NCI-H2227 (cell line): ENCODE measurements around the gene ZSCAN30.

Experiments used
- DNase-seq: peaks from one replicate; lab custom pipeline; 2025; ENCODE audit not compliant: unreplicated experiment; lab: John Stamatoyannopoulos, UW

Gene ZSCAN30

DNA sequence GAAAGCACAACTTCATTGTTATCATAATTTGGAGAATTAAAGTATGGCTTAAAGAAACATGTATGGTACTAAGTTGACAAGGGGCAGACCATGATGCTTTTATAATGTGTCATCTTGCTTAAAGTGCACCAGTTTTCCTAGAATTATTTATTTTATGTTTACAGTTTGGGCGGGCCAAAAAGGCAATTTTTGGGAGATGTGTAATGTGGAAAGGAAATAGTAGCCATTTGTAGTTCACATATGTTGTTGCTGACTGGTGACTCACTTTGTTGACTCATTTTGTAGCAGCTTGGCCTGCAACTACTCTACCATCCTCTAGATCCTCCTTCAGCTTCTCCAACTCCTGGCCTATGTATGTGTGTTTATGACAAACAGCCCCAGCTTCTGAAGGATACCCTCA, 7.7 kb downstream of the ZSCAN30 start:
- DNase-seq = no peak

DNA sequence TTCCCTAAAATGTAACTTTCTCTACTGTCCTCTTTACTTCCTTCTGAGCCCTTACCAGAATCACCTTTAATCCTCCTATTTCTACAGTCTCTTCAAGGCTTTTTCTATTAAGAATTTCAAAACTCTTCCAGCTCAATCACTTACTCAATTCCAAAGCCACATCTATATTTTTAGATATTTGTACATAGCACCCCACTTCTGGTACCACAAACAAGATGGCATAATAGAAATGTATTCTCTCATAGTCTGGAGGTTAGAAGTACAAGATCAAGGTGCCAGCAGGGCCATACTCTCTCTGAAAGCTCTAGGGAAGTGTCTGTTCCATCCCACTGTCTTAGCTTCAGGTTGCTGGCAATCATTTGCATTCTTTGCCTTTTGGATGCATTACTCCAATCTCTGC, 11.1 kb downstream of the ZSCAN30 start:
- DNase-seq = no peak

DNA sequence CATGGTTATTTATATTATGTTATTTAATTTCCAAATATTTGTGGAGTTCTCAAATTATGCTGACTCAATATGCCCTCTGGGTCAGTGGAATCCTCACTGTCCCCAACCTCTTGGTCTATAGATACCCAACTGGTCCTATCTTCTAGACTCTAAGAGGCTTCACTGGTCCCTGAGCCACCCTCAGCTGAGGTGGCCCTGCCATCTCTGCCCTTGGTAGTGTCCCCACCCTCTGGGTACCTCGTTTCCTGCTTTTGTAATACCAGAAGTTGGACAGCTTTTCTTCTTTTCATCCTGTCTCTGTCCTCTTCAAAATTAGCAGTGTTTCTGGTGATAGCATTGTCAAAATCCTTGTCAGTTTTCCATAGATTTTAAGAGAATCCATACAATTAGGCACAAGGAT, 11.9 kb downstream of the ZSCAN30 start:
- DNase-seq = no peak

DNA sequence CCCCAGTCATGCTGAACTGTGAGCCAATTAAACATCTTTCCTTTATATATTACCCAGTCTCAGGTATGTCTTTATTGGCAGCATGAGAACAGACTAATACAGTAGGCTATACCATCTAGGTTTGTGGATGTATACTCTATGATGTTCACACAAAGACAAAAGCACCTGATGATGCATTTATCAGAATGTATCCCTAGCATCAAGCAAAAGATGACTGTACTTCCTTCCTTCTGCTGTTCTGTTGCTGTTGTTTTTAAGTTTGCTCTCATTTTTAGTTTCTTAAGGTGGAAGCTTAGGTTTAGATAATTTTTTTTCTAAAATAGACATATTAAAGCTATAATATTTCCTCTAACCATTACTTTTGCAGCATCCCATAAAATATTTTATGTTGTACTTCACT, 12.4 kb downstream of the ZSCAN30 start:
- no peak for DNase-seq

DNA sequence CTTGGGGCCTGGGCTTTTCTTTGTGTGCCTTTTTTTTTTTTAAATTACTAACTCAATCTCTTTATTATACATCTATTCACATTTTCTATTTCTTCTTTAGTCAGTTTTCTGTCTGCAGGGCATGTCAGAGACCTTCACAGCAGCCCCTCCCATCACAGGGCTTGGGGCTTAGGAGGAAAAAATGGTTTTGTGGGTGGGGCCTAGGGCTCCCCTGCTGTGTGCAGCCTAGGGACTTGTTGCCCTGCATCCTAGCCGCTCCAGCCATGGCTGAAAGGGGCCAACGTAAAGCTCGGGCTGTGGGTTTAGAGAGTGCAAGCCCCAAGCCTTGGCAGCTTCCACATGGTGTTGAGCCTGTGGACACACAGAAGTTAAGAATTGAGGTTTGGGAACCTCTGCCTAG, 13.8 kb downstream of the ZSCAN30 start:
- no peak for DNase-seq

DNA sequence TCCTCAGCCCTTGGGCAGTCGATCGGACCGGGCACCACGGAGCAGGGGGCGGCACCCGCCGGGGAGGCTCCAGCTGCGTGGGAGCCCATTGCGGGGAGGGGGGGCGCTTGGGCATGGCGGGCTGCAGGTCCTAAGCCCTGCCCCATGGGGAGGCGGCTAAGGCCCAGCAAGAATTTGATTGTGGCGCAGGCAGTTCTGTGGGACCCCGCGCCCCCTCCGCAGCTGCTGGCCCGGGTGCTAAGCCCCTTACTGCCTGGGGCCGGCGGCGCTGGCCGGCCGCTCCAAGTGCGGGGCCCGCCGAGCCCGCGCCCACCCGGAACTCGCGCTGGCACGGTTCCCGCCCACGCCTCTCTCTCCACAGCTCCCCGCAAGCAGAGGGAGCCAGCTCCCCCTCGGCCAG, 18.4 kb downstream of the ZSCAN30 start:
- DNase-seq = no peak

DNA sequence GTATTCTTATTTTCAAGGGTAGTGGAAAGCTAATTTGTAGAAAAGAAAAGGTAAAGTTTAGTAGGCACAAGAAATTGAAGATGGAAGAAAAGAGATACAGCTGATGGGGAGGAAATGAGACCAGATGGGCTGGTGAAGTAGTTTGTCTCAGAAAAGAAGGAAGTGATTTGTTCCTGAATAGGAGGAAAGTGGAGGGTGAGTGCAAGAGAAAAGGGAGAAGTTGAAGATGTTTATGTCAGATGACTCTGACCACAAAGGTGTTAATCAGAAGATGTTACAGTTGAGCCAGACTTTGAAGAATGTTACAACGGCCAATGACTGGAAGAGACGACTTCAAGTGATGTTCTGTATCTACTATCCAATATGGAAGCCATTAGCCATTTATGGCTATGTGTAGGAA, 21.2 kb downstream of the ZSCAN30 start:
- no peak for DNase-seq

DNA sequence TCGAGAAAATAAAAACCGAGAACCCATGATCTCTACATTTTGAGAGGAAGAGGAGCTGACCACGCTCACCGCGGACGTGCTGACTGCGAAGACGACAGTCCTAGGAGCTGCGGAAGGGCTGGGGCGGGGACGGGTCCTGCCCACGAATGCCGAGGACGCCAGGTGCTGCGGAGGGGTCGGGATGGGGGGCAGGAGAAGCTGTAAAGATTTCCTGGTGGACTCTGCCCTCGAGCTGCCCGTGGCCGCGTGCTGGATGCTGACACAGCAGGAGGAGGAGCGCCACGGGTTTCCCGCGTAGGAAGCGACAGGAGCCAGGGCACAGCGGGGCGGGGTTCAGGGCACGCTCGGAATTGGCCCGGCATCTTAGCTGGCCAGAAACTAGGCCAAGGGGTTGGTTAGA, 22.2 kb downstream of the ZSCAN30 start:
- DNase-seq = no peak

DNA sequence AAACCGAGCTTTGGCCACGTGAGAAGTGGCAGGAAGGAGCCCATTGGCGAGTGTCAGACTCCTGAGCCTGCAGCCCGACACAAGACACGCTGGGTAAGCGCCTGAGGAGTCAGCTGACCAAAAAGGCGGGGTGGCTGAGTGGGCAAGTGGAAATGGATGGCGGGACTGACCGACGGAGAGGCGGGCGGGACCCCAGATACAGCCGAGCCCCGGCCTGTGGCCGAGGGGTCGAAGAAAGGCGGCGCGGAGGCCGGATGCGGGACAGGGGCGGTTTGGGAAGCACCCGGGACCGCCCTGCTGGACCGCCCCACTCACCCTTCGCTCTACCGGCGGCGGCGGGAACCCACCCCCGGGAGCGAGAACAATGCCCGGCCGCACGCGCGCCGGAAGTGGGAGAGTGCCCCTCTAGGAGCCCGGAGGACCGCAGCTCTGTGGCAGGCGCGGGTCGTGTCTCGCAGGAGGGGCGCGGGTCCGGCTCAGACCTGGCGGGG, 22.8 kb downstream of the ZSCAN30 start:
- peak; percentile 94 for DNase-seq

DNA sequence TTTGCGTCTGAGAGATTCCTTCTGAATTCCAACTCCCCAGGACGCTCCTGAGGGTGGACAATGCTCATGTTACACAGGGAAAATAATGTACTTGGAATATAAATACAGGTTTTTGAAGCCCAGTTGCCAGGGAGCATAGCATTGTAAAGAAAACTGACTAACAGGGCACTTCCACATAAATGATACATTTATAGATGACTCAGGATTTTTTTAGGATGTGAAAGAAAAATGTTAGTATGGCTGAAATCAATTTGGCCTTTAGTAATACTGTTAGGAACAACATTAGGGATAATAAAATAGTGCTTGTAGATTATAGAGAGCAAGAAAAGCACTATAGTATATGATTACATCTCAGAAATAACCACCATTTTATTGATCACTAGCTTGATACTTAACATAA, 25.6 kb downstream of the ZSCAN30 start:
- DNase-seq = no peak

DNA sequence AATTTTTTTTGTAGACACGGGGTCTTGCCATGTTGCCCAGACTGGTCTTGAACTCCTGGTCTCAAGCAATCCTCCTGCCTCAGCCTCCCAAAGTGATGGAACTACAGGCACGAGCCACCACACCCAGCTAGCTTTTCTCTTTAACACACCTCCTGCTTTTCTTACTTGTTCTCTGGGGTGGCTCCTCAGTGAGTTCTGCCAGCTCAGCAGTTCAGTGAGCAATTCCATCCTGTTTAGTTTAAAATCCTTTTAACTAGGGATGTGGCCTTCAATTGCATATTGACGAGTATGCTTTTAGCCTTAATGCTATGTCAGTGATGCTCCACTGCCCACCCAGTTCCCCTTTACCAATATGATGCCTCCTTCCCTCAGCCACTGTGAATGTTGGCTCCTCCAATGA, 33.1 kb downstream of the ZSCAN30 start:
- DNase-seq = no peak

DNA sequence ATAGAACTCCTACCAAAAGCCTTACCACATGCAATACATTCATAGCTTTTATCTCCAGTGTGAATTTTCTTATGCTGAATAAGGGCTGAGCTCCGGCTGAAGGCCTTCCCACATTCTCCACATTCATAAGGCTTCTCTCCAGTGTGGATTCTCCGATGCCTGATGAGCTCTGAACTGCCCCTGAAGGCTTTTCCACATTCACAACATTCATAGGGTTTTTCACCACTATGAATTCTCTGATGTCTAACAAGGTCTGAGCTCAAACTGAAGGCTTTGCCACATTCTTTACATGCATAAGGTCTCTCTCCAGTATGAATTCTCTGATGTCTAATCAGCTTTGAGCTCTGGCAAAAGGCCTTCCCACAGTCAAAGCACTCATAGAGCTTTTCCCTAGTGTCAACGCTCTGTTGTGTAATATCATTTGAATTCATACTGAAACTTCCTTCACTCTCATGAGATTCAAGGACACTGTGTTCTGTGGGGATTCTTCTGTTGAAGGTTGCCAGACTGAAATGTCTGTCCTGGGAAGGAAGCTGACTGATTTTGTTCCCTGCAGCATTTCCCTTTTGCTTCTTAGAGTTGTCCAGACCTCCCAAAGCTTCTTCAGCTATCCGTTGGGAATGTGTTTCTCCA, 36.3 kb downstream of the ZSCAN30 start:
- no peak for DNase-seq

DNA sequence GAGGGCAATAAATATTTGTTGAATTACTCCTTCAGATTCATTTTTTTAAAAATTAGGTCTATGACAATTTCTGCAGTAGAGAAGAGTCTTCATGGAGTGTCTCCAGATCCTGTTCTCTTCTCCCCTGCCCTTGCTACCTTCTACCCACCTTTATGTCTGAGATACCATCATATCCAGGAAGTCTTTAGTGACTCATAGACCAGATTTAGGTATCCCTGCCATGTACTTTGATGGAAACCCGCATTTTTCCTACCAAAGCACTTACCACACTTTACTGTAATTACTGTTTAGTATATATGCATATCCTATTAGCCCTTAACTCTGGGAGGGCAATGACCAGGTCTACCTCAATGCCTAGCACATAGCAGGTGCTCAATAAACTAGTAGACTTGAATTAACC, 37.6 kb downstream of the ZSCAN30 start:
- DNase-seq = no peak

DNA sequence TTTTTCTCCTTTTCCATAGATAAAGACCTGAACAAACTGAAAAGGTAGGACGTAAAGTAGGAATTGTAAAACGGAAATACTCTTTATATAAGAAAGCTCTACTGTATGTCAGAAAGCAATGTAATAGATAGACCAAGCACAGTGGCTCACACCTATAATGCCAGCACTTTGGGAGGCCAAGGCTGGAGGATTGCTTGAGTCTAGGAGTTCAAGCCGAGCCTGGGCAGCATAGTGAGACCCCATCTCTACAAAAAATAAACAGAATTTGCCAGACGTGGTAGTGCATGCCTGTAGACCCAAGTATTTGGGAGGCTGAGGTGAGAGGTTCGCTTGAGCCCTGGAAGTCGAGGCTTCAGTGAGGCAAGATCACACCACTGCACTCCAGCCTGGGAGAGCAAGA, 41.6 kb downstream of the ZSCAN30 start:
- no peak for DNase-seq

DNA sequence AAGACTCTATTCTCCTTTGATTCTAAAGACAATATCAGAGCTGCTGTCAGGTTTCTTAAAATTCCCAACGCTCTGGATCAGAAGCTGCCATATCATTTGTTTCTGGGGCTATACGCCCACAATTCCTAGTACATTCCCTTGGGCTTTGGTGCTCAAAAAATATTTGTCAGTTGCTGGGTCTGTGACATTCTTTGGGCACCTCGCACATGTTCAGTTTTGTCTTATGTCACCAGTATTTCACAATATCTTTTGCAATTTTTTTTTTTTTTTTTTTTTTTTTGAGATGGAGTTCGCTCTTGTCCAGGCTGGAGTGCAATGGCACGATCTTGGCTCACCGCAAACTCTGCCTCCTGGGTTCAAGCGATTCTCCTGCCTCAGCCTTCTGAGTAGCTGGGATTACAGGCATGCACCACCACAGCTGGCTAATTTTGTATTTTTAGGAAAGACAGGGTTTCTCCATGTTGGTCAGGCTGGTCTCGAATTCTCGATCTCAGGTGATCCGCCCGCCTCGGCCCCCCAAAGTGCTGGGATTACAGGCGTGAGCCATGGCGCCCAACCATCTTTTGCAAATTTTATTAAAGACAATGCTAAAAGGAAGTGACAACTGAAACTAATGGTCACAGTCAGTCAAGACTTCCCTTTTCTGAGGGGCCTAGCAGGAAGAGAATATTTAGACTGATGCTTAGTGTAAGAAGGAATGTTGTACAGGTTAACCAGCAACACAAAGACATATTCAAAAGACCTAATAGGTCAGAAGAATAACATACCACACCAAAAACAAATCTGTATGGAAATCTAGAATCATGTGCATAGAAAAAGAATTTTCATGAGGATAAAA, 42.4 kb downstream of the ZSCAN30 start:
- DNase-seq = no peak

DNA sequence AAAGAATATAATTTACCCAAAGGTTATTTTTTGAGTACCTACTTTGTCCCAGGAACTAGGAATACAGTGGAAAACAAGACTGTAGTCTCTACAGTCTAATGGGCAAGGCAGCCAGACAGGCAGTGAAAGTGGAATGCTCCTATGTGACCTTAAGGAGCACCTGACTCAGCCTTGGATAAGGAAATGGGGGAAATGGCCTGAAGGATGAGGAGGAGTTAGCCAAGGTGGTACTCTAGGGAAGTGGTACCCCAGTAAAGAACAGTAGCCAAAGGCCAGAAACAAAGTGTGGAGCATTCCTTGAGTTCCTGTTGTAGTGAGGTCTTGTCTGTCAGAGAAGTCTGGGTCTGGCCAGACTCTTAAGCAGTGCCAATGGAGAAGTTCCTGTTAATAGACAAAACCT, 43.2 kb downstream of the ZSCAN30 start:
- DNase-seq = no peak

DNA sequence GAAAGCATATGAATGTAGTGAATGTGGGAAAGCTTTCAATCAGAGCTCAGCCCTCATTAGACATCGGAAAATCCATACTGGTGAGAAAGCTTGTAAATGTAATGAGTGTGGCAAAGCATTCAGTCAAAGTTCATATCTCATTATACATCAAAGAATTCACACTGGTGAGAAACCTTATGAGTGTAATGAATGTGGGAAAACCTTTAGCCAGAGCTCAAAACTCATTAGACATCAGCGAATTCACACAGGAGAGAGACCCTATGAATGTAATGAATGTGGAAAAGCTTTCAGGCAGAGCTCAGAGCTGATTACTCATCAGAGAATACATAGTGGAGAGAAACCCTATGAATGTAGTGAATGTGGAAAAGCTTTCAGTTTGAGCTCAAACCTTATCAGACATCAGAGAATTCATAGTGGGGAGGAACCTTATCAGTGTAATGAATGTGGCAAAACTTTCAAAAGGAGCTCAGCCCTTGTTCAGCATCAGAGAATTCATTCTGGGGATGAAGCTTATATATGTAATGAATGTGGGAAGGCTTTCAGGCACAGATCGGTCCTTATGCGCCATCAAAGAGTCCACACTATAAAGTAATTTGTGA, 44.2 kb downstream of the ZSCAN30 start:
- DNase-seq = no peak

DNA sequence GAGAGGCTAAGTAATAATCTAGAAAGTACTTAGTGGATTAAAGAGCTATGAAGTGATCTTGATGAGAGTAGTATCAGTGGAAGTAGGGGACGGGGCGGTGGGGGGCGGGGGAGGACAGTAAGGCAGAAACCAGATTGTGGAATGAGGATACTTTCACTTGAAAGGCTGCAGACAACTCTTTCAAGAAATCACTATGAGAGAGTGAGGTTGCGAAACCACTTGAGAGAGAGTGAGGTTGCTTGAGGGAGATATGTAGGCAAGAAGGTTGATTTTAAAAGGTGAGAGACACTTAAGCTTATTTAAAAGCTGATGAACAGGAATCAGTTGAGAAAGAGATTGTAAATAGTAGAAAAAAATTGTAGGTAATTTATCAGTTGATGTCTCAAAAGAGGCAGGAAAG, 45.4 kb downstream of the ZSCAN30 start:
- no peak for DNase-seq

DNA sequence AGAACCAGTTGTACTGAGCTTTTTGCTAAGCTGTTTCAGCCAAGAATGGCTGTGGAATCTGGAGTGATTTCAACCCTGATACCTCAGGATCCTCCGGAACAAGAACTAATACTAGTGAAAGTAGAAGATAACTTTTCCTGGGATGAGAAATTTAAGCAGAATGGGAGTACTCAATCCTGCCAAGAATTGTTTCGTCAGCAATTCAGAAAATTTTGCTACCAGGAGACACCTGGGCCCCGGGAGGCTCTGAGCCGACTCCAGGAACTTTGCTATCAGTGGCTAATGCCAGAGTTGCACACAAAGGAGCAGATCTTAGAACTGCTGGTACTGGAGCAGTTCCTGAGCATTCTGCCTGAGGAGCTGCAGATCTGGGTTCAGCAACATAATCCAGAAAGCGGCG, 47.6 kb downstream of the ZSCAN30 start:
- no peak for DNase-seq

DNA sequence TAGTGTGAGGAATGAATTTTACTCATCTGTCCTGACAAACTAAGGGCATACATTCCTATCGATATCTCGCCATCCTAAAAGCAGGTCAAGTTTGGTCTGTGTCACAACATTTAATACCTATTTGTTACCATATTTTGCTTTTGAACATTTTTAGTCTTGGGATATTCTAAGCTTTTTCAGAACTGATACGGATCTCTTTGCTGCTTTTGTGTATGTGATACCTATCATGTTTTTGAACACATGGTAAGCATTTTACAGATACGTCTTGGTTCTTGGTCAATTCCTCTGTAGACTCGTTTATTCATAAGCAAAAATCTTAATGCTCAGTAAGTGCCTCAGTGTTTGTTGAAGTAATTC, 48.6 kb downstream of the ZSCAN30 start:
- DNase-seq = peak; percentile 42

DNA sequence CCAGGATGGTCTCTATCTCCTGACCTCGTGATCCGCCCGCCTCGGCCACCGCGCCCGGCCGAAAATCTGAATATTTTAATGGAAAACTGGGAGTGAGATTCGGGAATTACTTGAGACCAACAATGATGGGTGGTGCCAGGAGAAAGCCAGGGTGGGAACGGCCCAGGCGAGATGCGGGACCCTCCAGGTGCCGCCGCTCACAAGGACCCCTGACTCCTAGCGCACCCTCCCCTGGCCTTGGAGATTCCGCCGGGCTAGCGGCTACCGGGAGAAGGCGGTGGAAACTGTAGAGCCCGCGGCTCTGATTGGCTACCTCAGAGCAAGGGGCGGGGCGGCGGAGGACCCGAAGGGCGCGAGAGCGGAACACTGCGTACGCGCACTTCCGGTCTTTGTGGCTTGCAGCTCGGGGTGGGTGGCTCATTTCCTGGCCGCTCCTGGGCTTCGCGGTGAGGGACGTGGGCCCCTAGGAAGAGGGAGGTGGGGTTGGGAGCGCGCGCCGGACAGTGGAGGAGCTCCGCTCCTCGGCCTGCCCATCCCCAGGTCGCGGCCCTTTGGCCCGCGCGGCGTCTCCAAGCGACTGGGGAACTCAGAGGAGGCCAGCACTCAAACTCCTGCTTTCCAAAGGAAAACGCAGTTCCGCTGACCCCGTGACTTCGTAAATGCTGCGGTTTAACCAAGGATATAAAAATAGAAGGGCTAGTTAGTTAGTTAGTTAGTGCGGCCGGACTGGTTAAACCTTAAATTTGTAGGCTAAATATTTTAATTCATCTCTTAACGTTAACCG, 49.2 kb downstream of the ZSCAN30 start, which contains the start of gene ZNF397:
ZNF397 (plus strand) TSS at position 371 of the 784 bp plus-strand sequence. CDS start 1,437 bp downstream, outside the sequence.
- DNase-seq = peak; percentile 99
